Memory B cell (primary cell): Measurements from ENCODE around the gene MMP27.

Experiments used
- ATAC-seq: fragments of 150-1000 bp; cut with Tn5 transposase; 2 replicates; pipeline ENCODE4 v1.10.0; 2021; ENCODE audit warnings: low read depth, mild to moderate bottlenecking, moderate library complexity
- DNase-seq, 2 donors: peaks; one replicate each; pipeline ENCODE4 v3.0.0; 2022; ENCODE audit warnings: low spot score in 2 of 2
- H3K27ac Mint-ChIP-seq: one replicate; pipeline ENCODE4 v1.8.0; 2022; ENCODE audit warnings: mild to moderate bottlenecking, moderate library complexity, mixed read lengths
- H3K27me3 Mint-ChIP-seq: one replicate; pipeline ENCODE4 v1.8.0; 2022; ENCODE audit warnings: mixed read lengths
- H3K36me3 Mint-ChIP-seq: one replicate; pipeline ENCODE4 v1.8.0; 2022; ENCODE audit warnings: mild to moderate bottlenecking, mixed read lengths
- H3K4me1 Mint-ChIP-seq: one replicate; pipeline ENCODE4 v1.8.0; 2022; ENCODE audit warnings: mixed read lengths
- H3K4me3 Mint-ChIP-seq: one replicate; pipeline ENCODE4 v1.8.0; 2022; ENCODE audit warnings: mild to moderate bottlenecking, moderate library complexity, mixed read lengths
- H3K9me3 Mint-ChIP-seq: one replicate; pipeline ENCODE4 v1.8.0; 2022; ENCODE audit warnings: mixed read lengths

The MMP27 gene

DNA sequence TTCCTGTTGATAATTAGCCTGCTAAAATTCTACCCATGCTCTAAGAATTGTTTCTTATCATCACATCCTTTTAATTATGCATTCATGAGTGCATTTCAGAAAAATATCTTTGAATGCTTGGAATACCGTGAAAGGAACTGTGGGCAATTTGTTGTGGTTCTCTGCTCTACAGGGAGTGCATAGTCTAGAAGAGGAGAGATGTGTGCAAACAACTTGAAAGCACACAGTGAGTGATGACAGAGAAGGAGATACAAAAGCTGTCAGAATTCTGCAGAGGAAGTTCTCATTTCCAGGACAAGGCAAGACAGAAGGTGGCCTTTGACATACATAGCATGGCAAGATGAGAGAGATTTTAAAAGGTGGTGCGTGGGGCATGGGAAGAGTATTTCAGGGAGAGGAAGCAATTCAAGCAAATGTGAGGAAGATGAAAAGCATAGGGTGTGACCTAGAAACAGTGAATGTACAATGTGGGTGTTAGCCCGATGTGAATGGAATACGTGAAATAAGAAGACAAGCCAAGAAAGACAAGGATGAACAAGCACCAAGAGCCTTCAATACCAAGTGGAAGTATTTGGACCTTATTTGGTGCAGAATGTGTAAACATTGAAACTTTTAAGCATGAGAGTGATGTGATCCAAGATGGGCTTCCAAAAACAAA lies 14.2 kb upstream of the MMP27 start:
- no peaks in the 10 kb centered on the region for H3K36me3 Mint-ChIP-seq
- H3K9me3 Mint-ChIP-seq: no peaks in the 10 kb centered on the region
- no peak overlapping the region for H3K4me3 Mint-ChIP-seq

DNA sequence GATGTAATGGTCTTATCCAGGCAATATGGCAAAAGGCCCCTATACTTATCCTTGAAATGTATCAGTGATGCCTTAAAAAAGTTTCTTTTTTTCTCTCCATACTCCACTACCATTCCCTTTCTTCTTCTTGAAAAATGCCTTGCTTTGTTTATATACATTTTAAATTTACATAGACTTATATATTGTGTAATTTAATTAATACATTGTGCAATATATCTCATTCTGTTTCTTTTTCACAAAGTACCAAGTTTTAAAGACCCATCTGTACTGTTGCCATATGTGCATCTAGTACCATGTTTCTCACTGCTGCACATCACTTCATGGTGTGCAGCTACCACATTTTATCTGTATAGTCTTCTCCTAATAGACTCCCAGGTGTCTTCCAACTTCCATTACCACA lies 11.7 kb upstream of the MMP27 start:
- peaks cover 3% of the 10 kb centered on the region for H3K4me1 Mint-ChIP-seq
- DNase-seq: no peak
- no peak for ATAC-seq
- no peak overlapping the region for H3K4me3 Mint-ChIP-seq
- no peaks in the 10 kb centered on the region for H3K36me3 Mint-ChIP-seq
- peaks cover 9% of the 10 kb centered on the region for H3K27me3 Mint-ChIP-seq
- no peak overlapping the region for H3K27ac Mint-ChIP-seq
- H3K9me3 Mint-ChIP-seq: no peaks in the 10 kb centered on the region

More for the DNA sequence above, 14.2 kb upstream of the MMP27 start:
- Mint-ChIP-seq H3K27ac (no peak overlapping the region), H3K4me1 (peaks cover 3% of the 10 kb centered on the region), H3K27me3 (peaks cover 6% of the 10 kb centered on the region)
- ATAC-seq (no peak), DNase-seq (no peak)

DNA sequence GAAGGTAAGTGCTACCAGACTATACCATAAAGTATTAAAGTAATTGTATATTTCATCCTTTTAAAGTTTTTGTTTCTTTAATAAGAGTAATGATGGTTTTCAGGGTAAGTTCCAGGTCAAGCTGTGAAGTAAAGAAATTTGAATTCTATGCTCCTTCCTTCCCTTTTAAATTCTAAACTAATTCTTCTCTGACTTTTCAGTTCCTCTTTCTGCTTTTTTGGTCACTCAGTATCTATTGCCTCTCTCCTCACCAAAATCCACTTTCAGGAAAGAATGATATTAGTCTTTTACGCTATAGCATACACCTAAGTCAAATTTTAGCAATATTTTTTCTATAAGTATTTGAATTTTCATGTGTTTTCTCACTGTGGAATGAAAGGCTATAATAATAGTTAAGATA lies 11.0 kb upstream of the MMP27 start:
- H3K27ac Mint-ChIP-seq: no peak overlapping the region
- H3K4me1 Mint-ChIP-seq: peaks cover 3% of the 10 kb centered on the region
- ATAC-seq: peak; percentile 61
- peaks cover 7% of the 10 kb centered on the region for H3K27me3 Mint-ChIP-seq
- no peak for DNase-seq
- no peaks in the 10 kb centered on the region for H3K9me3 Mint-ChIP-seq
- H3K4me3 Mint-ChIP-seq: no peak overlapping the region
- H3K36me3 Mint-ChIP-seq: no peaks in the 10 kb centered on the region

DNA sequence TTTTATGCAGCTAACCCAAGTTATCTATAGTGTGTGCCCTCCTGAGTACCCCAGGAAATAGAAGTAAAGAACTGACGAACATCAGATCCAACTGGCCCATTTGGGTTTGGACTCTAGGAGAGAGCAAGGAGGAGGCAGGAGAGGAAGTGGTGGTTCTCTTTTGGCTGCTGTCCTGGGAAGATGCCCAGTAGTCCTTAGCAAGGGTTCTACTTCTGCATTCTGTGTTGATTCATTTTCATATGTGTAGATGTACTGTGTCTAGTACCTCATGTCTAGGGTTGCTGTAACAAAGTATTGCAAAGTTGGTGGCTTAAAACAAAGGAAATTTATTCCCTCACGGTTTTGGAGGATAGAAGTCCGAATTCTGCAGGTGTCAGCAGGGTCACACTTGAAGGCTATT lies 6.6 kb upstream of the MMP27 start:
- Mint-ChIP-seq H3K9me3 (no peaks in the 10 kb centered on the region), H3K36me3 (no peaks in the 10 kb centered on the region), H3K27ac (no peak overlapping the region), H3K27me3 (peaks cover 4% of the 10 kb centered on the region), H3K4me3 (no peak overlapping the region), H3K4me1 (peaks cover 3% of the 10 kb centered on the region)
- DNase-seq: no peak
- ATAC-seq: no peak

DNA sequence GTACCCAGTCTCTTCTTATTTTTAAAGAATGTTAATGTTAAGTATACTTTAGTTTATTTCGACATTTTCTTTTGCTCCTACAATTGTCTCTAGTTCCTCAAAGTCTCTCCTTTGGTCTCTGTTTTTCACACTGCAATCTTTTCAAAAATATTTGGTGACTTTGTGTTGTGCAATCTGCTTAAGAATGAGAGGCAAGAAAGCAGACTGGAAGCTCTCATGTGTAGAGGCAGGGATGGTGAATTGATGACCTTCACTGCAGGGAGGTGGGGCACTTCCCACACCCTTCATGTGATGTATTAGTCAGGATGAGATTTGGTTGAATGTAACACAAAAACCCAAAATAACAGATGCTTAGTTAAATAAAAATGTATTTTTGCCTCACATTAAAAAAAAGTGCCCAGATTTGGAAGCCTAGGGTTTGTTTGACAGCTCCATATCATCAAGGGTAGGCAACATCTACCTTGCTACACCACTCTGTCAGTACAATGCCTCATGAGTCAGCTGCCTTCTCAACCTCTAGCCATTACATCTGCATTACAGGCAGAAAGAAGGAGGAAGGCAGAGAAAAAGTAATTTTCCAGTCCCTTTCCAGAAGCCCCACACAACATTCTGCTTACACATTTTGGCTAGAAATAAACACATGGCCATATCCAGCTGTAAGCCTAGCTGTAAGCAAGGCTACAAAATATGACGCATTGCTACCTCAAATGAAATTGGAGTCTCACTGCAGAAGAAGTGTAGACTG lies 3.8 kb upstream of the MMP27 start:
- H3K9me3 Mint-ChIP-seq: no peaks in the 10 kb centered on the region
- no peaks in the 10 kb centered on the region for H3K4me1 Mint-ChIP-seq
- no peak for ATAC-seq
- peaks cover 4% of the 10 kb centered on the region for H3K27me3 Mint-ChIP-seq
- no peaks in the 10 kb centered on the region for H3K36me3 Mint-ChIP-seq
- DNase-seq: no peak
- no peak overlapping the region for H3K4me3 Mint-ChIP-seq
- no peak overlapping the region for H3K27ac Mint-ChIP-seq

DNA sequence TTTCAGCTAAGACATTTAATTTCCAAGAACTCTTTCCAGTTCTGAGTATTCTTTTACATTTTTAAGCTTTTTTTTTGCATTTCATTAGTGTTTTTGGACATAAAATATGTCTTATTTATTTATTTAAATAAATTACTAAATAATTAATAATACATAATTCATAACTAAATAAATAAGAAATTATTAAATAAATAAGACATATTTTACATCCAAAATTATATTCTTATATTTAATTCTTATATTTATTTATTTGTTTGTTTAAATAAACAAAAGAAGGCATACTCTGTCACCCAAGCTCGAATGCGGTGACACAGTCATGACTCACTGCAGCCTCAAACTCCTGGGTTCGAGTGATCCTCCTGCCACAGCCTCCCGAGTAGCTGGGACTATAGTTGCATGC lies 3.1 kb upstream of the MMP27 start:
- Mint-ChIP-seq H3K9me3 (no peaks in the 10 kb centered on the region), H3K4me3 (no peak overlapping the region), H3K27me3 (peaks cover 4% of the 10 kb centered on the region), H3K36me3 (no peaks in the 10 kb centered on the region), H3K27ac (no peak overlapping the region), H3K4me1 (no peaks in the 10 kb centered on the region)
- ATAC-seq: no peak
- DNase-seq: no peak

DNA sequence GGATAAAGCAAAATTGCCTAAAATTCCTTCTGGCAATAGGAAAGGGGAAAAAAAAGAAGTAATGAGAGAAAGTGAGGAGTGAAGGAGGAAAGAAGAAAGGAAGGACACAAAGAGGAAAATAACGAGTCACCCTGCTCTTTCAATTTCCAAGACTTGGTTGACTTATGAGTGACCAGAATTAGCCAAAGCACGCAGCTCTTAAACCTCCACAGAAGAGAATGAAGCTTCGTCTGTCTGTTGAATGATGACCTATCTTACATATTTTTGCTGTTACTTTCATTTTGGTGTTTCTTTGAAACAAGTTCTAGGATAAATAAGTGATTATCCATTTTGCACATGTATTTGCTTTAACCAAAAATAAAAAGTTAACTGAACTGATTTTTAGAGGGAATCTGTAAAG lies 728 bp downstream of the MMP27 start:
- no peak for DNase-seq
- no peaks in the 10 kb centered on the region for H3K27me3 Mint-ChIP-seq
- H3K27ac Mint-ChIP-seq: no peak overlapping the region
- H3K9me3 Mint-ChIP-seq: no peaks in the 10 kb centered on the region
- no peaks in the 10 kb centered on the region for H3K36me3 Mint-ChIP-seq
- ATAC-seq: no peak
- H3K4me3 Mint-ChIP-seq: no peak overlapping the region
- no peaks in the 10 kb centered on the region for H3K4me1 Mint-ChIP-seq

DNA sequence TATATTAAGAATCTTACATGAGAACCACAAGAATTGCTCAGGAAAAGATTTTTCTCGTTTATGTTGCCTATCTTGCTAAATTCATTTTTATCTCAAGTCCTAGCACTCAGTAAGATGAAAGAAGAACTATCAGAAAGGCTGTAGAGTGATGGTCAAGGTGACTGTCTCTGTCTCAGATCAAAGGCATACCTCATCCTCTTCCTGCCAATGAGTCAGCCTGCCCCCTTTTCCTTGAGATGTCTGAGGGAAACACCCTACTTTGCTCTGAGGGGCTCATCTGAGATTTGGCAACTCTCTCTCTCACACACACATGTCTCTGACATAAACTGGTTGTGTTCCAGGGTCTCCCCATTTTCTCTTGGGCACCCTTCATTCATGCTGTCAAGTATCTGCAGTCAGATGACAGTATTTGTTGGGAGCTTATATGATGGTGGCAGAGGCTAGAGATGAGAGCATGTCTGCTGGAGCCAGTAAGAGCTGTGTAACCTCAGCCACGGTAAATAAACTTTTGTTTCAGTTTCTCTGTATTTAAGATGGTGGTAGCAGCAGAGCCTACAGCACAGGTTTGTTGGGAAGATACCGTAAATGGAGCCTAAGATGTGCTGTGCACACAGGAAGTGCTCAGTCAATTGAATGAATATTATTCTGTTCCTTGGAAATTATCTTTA lies 1.6 kb downstream of the MMP27 start:
- H3K36me3 Mint-ChIP-seq: no peaks in the 10 kb centered on the region
- H3K4me3 Mint-ChIP-seq: no peak overlapping the region
- DNase-seq: no peak
- H3K27me3 Mint-ChIP-seq: peaks cover 1% of the 10 kb centered on the region
- H3K27ac Mint-ChIP-seq: no peak overlapping the region
- no peaks in the 10 kb centered on the region for H3K9me3 Mint-ChIP-seq
- ATAC-seq: no peak
- no peaks in the 10 kb centered on the region for H3K4me1 Mint-ChIP-seq

DNA sequence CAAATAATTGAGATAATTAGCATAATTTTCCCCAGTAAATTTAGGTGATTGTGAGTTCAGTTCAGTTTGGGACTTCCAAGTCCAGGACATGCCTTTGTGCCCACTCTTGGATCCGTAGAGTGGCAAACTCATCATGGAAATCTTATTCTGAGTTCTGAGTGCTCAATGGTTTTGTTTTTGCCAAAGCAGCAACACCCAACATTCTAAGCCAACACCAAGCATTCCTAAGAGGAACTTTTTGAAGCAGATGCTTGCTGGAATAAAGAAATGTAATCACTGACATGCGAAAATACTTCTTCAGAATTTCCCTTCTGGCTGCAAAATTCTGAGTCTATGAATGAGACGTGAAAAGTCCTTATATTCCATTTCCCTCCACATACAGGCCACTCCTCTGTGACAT lies 10.4 kb downstream of the MMP27 start:
- Mint-ChIP-seq H3K36me3 (no peaks in the 10 kb centered on the region), H3K27me3 (peaks cover 8% of the 10 kb centered on the region), H3K9me3 (no peaks in the 10 kb centered on the region), H3K4me1 (no peaks in the 10 kb centered on the region), H3K4me3 (no peak overlapping the region), H3K27ac (no peak overlapping the region)
- DNase-seq: no peak
- no peak for ATAC-seq

DNA sequence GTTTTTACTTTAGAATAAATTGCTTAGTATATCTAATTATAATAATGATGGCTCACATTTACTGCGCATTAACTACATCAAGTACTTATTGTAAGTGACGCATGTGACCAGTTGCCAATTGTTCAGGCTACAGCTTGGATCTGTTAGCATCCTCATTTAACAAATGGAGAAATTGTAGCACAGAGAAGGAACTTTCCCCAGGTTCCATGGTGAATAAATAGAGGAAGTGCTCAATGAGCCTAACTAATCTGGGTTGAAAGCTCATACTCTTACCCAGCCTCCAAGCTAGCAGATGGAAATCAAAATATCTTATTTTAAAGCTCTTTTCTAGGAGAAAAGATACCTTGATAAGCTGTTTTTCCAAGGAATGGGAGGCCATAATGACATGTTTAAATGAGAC lies 19.8 kb downstream of the MMP27 start:
- H3K4me3 Mint-ChIP-seq: no peak overlapping the region
- peaks cover 13% of the 10 kb centered on the region for H3K27me3 Mint-ChIP-seq
- DNase-seq (no peak), ATAC-seq (no peak)
- no peak overlapping the region for H3K27ac Mint-ChIP-seq
- no peaks in the 10 kb centered on the region for H3K9me3 Mint-ChIP-seq
- no peaks in the 10 kb centered on the region for H3K36me3 Mint-ChIP-seq
- H3K4me1 Mint-ChIP-seq: no peaks in the 10 kb centered on the region

DNA sequence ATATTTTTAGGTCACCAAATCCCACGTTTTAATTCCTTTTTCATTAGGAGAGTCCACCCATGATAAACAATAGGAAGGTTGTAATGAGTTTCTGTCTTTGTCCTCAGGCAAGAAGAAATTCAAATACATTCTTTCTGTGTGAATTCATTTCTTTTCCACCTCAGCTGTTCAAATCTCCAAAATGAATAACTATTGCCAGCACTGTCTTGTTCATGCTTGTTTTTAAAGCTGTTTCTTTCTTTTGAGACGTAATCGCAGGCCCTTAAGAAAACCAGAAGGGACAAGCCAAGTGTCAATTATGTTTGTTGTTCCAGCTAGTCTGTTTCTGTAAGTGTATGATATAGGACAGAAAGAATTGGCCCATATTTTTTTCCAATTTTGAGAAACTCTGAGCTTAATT lies 20.2 kb downstream of the MMP27 start:
- Mint-ChIP-seq H3K4me1 (no peaks in the 10 kb centered on the region), H3K27me3 (peaks cover 13% of the 10 kb centered on the region), H3K36me3 (no peaks in the 10 kb centered on the region), H3K27ac (no peak overlapping the region), H3K9me3 (no peaks in the 10 kb centered on the region), H3K4me3 (no peak overlapping the region)
- DNase-seq (no peak), ATAC-seq (no peak)

DNA sequence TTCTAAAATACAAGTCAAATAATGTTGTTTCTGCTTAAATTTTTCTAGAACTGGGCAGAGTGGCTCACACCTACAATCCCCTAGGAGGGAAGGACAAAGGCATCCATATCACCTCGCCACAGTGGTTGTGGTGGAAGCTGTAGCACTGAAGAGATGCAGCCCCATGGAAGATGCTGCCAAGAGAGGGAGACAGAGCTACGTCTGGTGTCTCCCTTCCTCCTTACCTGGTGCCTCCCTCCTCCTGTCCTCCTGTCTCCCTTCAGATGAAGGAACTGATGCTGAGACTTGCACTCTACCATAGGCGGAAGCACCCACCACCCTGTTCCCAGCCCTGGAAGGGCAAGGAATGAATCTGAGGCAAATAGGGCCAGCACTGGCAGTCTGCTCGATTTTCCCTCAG lies 22.3 kb downstream of the MMP27 start:
- Mint-ChIP-seq H3K27ac (no peak overlapping the region), H3K4me3 (no peak overlapping the region), H3K4me1 (no peaks in the 10 kb centered on the region), H3K36me3 (no peaks in the 10 kb centered on the region), H3K27me3 (peaks cover 16% of the 10 kb centered on the region), H3K9me3 (no peaks in the 10 kb centered on the region)
- DNase-seq (no peak), ATAC-seq (no peak)

DNA sequence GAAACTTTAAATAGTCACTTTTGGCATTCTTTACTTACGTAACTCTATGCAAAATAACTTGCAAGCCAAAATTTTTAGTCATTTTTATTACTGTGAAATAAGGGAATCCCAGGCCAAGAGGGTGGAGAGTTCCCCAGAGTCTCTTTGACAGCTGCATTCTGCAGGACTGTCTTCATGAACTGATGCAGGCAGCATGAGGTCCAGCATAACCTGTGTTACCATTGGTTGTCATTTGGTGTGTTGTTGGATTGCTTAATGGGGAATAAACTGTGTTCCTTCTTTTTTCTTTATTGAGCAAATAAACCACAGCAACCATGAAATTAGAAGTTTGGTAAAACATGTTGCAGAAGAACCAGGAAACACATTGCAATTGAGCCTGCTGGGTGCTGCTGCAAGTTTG lies 24.6 kb downstream of the MMP27 start:
- Mint-ChIP-seq H3K9me3 (no peaks in the 10 kb centered on the region), H3K4me3 (no peak overlapping the region), H3K36me3 (no peaks in the 10 kb centered on the region), H3K4me1 (no peaks in the 10 kb centered on the region), H3K27ac (no peak overlapping the region), H3K27me3 (peaks cover 16% of the 10 kb centered on the region)
- no peak for DNase-seq
- no peak for ATAC-seq

DNA sequence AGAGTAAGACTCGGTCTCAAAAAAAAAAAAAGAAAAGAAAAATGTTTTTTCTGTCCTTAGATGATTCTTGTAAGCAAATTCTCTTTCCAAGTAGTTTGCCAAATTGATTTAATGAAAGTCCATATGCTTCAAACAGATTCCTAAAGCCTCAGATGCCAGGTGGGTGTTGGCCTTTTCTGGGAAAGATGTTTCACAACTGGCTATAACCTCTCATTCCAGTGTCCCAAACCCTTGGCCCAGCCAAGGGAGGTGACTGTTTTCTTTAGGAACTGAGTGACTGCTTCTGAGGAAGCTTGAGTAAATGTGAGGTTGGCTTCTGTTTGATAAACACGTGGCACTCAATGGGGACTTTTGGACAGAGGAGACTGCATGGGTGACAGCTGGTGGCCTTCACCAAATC lies 27.5 kb downstream of the MMP27 start:
- no peaks in the 10 kb centered on the region for H3K9me3 Mint-ChIP-seq
- DNase-seq: no peak
- H3K4me1 Mint-ChIP-seq: no peaks in the 10 kb centered on the region

More for the DNA sequence above, 27.5 kb downstream of the MMP27 start:
- no peak overlapping the region for H3K4me3 Mint-ChIP-seq
- H3K27me3 Mint-ChIP-seq: peaks cover 7% of the 10 kb centered on the region
- no peak for ATAC-seq
- no peak overlapping the region for H3K27ac Mint-ChIP-seq
- no peaks in the 10 kb centered on the region for H3K36me3 Mint-ChIP-seq
